UCSD-AML1 (cell line): Measurements from ENCODE around the gene ONECUT3.

ENCODE experiments used
- DNase-seq: peaks from one replicate; lab custom pipeline; 2025; ENCODE audit not compliant: unreplicated experiment; lab: John Stamatoyannopoulos, UW

Gene ONECUT3

DNA sequence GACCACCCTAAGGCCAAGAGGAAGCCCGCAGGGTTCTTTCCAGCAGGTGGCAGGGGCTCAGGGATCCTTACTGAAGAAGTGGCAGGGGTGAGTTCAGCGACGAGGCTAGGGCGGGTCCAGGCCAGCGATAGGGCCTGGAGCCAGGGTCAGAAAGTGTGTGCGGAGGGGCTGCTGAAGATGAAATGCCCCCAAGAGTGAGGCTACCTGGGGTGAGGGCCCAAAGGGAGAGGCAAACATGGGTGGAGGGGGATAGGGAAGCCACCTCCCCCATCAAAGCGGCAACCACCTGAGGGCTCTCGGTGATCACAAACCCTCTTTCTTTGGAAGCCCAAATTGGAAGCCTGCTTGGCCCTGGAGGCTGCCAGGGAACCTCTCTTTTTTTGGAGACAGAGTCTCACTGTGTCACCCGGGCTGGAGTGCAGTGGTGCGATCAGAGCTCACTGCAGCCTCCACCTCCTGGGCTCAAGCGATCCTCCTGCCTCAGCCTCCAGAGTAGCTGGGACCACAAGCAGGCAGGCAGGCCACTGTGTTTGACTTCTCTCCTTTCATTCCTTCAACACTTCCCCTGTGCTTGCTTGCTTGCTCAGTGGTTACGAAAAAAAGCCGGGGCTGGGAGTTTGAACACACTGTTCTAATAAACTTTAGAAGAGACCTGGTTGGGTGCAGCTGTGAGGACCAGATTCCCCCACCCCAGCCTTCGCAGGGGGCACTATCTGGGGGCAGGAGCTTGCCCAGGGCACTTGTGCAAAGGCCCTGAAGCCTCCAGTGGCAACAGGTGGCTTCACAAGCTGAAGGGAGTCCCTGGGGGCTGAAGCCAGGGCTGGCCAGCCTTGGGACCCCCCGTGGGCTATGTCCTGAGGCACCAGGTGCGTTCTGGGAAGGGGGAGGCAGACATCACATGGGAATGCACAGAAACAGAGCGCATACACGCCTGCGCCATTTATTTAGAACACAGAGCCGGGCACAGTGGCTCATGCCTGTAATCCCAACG, 60.2 kb downstream of the ONECUT3 start:
- no peak for DNase-seq

DNA sequence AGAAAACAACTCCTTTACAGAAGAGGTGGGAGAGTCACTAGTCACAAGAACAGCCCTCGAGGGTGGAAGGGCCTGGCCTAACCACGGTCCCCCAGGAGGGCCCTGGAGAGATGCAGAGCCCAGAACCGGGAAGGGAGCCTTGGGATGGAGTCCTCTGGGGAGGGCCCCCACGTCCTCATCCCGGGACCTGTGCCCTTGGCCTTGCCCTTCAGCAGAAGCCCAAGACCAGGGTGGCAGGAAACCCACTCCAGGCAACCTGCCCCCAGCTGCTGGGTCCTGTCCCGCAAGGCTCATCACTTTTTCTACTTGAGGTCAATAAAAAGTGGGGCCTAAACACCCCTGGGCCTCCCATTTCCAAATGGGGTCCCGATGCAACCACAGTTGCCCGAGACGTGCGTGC, 61.1 kb downstream of the ONECUT3 start:
- DNase-seq = no peak

DNA sequence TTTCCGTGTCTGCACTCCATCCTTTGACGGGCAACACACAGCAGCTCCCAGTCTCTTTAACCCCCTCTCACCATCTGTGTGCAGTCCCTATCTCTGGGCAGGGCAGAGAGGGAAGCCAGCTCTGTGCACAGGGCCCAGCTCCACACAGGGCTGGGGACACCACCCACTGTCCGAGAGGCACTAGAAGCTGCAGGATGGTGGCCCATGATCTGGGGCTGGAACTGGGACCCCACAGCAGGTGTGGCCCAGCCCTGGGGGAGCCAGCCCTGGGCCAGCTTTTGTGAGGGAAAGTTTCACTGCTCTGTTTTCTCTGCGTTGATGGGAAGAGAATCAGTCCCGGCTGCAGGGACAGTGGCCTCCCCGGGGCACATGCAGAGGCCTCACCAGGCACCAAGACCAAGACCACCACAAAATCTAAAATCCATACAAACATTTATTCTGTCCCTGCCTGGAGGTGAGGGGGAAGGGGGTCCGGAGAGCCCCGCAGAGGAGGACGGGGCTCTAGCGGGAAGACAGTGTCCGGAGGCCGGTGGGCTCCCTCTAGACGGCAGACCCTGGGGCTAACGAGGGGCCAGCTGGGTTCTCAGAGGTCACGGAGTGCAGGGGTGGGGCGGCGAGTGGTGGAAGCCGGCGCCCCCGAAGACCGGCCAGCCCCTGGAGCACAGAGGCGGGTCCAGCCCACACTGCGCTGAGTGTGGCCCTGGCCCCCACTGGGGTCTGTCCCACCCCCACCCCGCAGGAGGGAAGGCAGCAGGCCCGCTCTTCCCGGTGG, 61.7 kb downstream of the ONECUT3 start:
- DNase-seq = no peak

DNA sequence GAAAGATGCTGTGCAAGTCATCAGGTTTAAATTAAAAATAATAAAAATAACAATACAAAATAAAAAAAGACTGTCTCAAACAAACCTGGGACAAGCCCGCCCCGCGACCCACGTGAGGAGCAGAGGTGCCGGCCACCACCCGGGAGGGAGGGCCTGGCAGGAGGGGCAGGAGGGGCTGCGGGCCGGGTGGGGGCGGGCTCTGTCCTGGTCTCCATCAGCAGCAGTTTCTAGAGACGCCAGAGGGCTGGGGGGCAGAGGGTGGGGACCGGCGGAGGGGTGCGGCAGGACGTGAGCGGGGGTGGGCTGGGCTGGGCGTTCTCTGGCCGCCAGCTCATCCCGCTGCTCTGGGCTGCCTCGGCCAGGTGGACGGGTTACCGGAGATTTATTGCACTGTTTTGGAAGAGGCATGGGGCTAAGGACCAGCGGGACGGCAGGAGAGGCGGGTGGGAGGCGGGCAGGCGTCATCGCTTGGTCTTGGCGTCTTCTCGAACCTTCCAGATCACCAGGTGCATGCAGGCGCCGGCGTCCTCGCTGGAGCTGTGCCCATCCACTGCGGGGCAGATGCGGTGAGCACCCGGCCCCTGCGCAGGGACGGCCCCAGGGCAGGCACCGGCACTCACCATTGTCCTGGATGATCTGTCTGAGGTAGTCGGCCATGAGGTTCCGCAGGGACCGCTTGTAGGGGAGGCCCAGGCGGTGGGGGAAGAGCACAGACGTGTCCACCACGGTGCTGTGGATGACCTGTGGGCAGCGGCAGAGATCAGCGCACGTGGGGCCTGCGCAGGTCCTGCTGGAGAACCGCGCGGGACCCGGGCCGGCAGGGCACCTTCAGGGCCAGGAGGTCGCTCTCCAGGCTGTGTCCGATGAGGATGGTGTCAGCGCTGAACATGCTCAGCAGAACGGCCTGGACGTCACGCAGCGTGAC, 62.6 kb downstream of the ONECUT3 start:
- DNase-seq = no peak

DNA sequence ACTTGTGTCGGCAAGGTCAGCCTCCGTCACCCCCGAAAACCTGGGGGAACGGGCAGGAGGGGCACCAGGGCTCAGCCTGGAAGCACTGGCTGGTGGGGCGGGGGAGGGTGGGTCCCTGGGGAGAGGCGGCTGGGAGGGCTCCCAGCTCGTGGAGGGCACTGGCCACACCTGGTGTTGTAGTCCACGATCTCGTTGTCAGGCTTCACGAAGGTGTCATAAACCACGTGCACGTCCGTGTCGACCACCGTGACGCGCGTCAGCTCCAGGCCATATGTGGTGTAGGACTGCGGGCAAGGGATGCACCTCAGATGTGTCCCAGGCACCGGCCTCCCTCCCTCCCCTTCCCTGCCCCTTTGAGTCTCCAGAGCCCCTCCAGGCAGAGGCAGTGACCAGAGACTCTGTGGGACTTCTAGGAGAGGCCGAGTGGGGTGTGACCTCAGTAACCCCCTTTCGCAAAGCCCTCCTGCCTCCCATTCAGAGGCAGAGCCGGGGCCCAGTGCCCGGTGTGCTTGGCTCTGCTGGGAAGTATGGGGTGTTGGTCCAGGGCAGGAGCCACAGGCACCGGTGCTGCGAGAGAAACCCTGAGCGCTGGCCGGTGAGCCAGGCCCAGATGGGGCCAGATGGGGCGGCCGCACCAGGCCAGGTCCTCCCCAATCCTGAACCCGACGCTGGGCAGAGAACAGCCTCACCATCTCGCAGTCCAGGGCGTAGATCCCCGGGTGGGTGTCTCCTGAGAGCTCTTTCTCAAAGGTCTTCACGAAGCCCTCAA, 63.4 kb downstream of the ONECUT3 start:
- DNase-seq = no peak

DNA sequence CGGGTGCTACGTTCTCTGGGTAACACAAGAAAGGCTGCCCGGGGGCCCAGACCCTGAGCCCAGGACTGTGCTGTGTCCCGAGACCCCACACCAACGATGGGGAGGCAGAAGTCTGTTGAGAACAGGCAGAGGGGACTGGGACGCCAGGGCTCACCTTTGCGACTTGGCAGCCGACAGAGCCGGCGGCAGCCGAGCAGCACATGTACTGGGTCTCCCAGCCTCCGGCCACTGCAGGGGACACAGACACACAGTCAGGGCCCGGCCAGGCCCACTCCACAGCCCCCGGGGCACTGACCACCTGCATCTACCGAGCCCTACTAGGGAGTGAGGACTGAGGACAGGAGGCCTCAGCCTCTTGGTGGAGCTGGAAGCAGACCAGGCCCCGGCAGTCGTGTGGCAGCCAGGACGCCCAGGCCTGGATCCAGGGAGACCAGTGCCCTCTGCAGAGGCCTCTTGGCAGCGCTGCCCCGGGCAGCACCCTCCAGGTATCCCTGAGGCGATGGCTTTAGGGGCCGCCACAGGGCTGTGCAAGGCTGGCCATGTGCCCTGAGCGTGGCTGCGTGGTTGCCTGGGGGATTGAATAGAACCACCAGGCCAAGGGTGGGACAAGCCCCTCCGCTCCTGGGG, 64.4 kb downstream of the ONECUT3 start:
- no peak for DNase-seq

DNA sequence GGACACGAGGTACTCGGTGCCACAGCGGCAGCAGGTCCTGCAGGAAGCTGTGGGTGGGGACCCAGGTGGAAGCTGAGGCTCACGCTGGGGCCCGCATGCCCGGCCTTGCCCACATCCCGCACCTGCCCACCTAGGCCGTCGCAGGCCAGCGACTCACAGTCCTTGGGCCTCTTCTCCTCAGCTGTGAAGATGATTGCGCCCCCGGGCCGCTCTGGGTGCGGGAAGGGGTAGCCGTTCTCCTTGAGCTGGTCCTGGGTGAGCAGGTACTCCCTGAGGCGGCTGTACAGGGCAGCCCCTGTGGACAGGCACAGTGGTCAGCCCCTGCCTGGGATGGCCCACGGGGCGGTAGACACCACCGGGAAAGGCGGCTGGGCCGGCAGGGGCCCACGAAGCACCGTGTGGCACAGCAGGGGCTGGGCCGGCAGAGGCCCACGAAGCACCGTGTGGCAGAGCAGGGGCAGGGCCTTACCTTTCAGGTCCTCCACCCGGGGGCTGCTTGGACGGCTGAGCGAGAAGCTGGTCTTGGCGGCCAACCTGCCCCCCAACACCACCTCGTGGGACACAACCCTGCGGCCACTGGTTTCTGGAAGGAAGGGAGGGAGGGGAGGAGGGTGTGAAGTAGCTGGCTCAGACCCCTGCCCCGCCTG, 65.4 kb downstream of the ONECUT3 start:
- DNase-seq = no peak

DNA sequence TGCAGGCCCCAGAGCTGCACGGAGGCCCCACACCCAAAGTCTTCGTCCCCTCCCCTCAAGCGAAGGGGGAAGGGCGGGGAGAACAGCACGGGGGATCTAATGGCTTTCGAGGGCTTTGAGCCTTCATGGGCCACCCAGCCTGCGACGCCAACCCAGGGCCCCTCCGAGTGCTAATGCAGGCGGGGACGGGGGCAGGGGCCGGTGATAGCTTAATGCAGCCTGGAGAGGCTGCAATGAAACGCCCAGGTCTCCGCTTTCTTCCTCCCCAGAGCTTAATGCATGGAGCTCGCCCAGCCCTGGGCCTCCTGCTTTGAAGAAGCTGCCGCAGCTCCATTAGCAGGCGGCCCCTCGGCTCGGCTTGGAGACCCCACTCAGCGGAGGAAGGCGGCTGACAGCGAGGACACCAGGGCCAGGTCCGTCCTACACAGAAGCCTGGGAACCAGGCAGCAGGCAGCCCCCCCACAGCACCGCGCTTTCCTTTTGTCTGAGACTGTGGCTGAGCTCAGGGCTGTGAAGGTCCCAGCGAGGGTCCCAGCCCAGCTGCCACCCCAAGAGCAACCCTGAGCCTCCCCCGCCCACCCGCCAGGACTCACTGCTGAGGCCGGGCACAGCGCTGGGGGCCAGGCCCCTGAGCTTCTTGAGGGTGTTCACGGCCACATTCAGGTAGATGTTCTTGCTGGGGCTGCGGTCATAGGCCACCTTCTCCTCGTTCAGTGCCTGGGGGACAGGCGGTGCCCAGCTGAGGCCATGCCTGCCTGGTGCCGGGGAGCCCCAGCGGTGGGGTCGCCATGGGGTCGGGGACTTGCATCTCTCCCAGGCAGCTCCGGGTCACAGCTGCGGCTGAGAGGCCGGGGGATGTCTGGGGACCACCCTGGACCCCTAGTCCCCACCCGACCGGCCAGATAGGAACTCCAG, 66.3 kb downstream of the ONECUT3 start:
- DNase-seq = no peak

DNA sequence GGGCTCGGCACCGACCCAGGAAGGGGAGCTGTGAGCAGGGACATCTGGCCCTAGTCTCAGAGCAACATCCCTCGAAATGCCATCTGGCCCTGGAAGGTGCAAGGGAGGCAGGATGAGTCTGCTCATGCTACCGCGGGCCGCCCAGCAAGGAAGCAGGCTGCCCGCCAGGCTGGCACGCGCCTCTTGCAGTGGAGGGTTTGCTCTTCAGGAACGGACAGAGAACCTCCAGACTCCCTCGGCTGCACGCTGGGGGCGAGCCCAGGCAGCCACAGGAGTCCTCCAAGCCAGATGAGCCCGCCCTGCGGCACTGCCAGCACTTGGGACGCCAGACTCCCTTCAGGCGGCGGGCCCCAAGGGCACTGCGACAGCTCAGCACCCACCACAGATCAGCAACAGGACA, 68.9 kb downstream of the ONECUT3 start:
- DNase-seq = no peak

DNA sequence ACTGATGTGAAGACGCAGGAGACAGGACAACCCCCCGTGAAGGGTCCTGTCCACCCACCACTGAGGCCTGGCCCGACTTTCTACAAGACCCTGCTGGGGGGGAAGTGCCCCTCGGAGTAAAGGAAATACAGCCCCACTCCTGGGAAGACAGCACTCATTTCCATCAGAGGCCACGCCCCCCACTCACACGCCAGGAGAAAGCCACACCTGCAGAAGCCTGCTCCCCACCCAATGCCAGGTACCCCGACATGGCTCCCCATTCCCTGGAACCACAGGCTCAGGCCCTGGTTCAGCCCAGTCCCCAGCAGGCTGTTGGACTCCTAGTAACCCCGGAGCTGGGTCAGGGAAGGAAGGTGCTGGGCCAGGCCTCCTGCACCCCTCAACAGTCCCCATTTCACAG, 69.7 kb downstream of the ONECUT3 start:
- no peak for DNase-seq

DNA sequence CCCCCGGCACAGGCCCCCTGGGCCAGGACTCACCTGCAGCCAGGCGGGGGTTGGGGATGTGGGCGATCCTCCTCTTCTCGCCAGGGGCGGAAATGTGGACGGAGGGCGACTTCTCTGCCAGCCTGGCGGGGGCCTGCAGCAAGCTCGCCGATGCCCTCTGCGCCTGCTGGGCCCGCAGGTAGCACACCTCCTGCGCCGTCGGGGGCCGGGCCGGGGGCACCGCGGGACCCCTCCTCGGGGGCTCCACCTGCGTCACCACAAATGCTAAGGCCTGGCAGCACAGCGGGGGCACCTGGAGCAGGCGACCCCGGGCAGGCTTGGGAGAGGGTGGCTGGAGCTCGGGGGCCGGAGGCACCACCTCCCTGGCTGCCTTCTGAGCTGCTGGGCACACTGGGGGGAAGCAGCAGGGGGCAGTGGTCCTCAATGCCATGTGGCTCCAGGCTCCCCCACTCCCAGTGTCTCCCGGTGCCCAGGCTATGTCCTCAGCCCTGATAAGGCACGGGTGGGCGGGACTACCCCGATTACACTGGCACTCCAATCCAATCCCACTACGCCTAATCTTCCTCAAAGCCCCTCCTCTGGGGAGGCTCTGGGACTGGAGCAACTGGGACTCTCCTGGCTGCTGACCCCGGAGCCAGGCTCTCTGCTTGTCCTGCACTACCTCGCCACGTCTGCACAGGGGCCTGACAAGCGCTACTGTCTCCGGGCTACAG, 70.4 kb downstream of the ONECUT3 start:
- DNase-seq = no peak

DNA sequence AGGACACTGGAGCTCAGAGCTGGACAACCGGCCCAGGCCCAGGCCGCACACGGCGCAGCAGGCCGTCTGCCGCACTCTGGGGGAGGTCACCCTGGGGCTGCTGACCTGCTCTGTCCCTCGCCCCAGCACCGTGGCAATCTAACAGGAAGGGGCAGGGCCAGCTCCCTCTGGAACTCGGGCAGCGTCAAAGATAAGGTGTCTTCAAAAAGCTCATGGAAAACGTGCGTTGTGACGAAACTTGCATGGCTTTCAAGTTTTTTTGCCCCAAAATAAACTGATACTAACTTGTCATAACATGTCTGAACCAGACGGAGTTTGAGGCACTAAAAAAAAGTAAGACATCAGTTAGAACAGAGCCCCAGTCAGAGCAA, 70.9 kb downstream of the ONECUT3 start:
- no peak for DNase-seq

DNA sequence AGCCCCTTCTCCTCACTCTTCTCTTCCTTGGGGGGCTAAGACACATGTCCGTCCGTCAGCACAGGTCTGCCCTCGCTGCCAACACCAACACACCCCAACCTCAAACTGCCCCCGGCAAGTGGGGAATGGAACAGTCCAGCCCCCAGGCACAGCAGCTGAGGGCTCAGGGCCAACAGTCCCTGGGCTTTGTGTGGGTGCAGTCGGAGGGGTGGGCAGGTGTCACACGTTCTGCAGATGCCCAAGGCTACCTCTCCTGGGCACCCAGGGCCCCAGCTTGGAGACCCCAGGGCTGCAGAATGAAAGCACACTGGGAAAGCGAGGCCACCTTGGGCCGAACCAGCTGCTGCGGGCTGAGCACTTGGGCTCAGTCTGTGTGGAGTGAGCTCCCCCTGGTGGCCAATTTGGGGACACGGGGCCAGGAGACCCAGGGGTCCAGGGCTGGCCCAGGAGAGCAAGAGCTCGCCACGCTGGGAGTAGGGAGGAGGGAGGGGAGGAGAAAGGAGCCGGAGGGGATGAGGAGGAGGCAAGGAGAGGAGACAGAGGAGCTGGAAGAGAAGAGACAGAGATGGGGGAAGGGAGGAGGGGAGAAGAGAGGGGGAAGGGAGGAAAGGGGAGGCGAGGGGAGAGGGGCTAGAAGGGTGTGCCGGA, 72.7 kb downstream of the ONECUT3 start:
- peak; percentile 66 for DNase-seq

DNA sequence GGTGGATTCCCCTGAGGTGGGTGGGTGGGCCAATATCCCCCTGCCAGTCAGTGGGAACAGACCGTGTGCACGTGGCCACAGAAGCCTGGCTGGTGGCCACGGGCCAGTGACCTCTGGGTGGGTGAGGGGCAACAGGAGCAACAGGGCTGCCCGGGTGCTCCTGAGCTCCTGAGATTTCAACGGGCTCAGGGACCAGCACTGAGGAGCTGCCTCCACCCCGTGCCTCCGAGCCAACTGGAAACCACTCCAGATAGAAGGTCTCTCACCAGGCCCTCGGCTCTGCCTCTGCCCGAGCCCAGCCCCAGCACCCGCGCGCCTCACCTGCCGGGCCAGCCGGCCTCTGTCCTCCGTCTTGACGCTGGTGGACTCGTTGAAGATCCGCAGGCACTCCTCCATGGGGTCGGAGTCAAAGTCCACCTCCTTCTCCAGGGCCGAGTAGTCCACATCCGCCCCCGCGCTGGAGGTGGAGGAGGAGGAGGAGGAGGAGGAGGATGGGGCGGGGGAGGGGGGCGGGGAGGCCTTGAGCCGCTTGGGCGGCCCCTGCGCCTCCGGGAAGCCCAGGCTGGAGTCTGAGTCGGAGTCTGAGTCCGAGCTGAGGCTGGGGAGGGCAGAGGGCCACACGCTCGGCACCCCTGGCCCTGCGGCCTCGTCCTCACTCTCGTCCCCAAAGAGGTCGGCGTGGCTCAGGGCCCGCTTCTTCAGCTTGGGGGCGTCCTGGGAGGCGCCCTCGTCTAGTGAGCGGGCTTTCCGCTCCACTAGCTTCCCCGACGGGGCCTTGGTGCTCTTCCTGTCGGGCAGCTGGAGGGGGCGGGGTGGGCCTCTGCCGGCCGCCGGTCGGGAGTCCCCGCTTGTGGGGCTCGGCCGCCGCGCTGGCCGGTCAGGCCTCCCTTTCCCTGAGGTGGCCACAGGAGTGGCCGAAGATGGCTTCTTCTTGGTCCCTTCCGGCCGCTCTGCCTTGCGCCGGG, 73.5 kb downstream of the ONECUT3 start:
- DNase-seq = no peak

DNA sequence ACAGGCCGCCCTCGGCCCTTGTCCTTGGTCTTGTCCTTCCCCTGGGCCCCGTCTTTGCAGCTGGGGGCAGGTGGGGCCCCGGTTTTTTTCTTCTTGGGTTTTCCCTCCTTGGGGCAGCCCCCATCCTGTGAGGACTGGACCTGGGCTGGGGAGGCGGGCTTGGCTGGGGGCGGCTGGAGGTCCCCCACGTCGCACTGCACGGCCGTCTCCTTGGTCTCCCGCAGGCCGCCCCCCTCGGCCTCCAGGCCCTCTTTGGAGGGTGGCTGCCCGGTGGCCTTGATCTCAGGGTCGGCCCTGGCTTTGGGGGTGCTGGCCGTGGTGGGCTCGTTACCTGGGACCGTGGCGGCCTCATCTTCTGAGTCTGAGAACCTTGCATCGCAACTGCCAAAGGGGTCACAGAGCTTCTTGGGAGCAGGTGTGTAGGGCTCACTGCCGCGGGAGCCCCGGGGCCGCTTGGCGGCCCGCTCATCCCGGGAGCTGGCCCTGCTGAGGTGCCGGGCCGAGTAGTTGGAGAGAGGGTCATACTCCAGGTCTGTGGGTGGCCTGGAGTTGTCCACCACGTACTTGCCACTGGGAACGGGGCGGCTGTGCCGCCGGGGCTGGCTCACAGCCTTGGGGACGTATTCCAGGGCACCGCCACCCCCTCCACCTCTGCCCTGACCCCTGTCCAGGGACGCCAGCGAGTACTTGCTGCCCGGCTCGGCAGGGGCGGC, 74.4 kb downstream of the ONECUT3 start:
- DNase-seq = no peak
